ENCODE measurements around the gene RSU1.

GRCh38 chr10:16689696-16690095 is 127.5 kb downstream of the RSU1 start:
- TF ChIP-seq CTCF (IDR thresholded peaks at IDR 0.05; ENCODE audit: insufficient read depth, low read depth, low read length) (no peak), EZH2 (IDR thresholded peaks at IDR 0.05; ENCODE audit: insufficient read depth, low read length) (no peak)

Measured in astrocyte (in vitro differentiated cells and primary cell).